DMS114 treated with DMSO at 0.1 percent for 48 hours (cell line): Measurements from ENCODE around the gene COTL1.
"Not testable (repeated sequence)": the region's sequence is repeated elsewhere in the genome, so short reads cannot be mapped to it uniquely, and the experiment has no call there.

ENCODE experiments used
- DNase-seq: peaks from one replicate; lab custom pipeline; 2025; ENCODE audit not compliant: unreplicated experiment; lab: John Stamatoyannopoulos, UW

Gene COTL1

DNA sequence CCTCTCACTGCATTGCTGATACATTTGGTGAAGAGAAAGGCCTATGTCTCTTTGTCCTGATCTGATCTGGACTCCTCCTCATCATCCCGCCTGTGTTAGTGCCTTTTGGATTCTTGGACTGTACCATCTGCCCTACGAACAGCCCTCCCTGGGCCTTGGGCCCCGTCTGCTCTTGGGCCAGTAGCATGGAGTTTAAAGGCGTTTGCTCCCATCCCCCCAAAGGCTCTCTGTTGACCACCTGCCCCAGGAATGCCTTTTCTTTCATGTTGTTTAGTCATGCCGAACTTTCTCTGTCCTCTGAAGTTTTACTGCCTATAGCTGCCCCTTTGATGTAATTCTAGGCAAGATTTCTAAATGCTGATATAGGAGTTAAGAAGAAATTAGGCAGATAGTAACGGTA lies 82.5 kb downstream of the COTL1 start:
- no peak for DNase-seq

DNA sequence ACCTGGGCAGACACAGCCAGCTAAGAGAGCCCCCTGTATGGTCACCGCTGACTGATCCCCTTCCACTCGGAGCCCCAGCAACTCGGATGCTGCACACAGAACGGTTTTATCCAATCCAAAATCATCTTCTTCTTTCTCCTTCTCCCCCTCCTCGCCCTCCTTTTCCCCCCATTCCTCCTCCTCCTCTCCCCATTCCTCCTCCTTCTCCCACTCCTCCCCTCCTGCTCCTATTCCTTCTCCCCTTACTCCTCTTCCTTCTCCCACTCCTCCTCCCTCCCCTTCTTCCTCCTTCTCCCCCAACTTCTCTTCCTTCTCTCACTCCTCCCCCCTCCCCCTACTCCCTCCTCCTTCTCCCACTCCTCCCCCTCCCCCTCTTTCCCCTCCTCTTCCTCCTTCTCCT lies 83.1 kb downstream of the COTL1 start:
- no peak for DNase-seq

DNA sequence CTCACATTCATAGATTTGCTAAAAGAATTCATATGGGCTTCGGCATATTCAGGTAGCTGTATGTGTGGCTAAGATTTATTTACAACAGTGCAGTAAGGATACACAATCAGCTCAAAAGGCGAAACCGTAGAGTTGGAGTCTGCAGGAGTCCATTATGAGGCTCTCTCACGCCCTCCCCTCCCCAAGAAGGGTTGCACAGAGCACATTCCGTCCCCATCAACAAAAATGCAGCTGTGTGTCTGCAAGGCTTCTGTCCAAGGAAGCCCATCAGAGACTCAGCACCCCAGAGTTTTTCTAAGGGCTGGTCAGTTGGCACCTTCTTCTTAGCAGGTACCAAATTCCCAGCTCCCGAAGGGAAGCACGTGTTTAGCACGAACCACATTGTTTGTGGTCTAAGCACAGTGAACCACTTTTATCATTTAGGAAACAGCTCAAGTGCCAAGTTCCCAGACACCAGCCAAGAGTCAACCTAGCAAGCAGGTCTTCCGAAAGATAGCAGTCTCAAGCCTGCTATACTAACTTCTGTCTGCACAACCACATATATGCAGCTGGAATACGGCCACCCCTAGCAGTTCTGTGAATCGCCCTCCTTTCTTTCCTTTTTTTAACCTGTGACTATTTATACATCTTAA lies 84.9 kb downstream of the COTL1 start:
- peak; percentile 41 for DNase-seq

DNA sequence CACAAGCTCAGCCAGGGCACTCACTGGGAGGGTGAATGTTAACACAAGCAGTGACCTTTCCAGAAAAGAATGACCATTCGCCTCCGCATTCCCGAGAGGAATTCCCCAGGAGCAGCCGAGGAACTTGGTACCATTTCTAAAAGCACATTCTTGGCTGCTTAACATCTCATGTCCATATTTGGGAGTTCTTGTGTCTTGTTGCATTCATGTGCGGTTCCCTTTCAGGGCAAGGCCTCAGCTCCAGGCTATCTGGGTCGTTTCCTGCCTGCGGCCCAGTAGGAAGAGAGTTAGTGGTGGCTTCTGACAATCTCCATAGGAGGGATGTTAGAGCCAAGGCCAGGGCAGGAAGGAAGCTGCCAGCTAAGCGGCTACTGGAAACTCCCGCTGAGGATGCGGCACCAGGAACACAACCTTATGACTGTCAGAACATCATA lies 85.6 kb downstream of the COTL1 start:
- peak; percentile 84 for DNase-seq

DNA sequence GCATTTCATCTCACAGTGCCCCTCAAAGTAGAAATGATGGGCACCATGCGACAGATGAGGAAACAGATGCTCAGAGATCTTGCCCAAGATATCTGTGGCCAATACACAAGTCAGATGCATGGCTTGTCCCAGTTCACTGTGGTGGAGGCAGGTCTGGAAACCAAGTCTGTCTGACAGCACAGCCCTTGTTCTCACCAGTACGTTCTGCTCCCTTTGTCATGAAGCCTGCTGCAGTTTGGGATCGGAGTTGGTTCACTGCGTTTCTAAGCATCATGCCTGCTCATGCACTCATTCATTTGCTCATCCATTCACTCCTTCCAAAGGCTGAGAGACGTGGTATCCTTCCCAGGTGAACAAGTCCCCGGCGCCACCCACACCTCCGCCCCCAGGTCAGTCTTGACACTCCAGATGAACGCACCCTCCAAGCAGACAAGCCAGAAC lies 86.2 kb downstream of the COTL1 start:
- DNase-seq, result no peak

DNA sequence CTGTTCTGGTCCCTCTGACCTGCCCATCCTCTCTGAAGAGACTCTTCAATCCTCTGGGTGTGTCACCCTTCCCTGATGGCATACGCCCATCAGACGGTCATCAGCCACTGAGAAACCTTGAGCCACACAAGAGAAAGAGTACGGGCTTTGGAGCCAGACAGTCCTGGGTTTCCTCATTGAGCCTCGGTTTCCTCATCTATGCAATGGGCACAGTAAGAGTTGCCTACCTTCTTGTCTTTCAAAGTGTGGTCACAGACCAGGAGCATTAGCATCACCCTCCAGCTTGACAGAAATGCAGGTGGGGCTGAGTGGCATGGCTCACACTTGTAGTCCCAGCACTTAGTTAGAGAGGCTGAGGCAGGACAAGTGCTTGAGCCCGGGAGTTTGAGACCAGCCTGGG lies 87.3 kb downstream of the COTL1 start:
- no peak for DNase-seq

DNA sequence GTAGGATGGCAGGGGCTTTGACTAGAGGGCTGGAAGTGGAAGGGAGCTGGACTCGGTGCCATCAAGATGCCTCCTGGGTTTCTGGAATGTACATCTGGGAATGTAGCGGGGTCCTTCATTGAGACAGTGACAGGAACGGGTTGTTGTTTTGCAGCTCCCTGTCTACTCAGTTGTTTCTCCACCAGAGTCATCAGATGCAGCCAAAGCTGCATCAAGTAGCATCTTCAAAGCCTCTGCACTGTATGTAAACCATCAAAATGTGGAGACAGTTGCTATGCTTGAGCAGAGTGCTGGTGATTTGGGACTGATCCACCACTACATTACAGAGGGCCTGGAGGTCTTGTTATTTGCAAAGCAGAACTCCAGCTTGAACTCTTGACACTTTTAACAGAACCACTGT lies 88.3 kb downstream of the COTL1 start:
- no peak for DNase-seq

DNA sequence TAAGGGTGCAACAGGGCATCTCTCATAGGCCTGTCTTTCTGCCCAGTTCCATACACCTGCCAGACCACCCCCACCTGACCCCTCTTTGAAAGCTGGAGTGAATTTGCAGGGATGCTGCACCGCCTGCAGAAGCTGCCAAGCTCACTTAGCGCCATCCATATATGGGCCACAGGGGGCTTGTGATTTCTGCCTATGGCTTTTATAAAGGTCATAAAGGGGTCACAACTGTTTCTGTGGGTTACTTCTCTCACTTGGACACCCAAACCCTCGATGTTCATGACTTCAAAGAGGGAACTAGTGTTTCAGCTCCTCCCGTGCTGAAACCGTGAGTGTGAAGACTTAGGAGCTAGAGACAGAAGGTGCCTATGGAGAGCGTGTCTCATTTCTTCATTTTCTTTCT lies 89.6 kb downstream of the COTL1 start:
- DNase-seq, result no peak

DNA sequence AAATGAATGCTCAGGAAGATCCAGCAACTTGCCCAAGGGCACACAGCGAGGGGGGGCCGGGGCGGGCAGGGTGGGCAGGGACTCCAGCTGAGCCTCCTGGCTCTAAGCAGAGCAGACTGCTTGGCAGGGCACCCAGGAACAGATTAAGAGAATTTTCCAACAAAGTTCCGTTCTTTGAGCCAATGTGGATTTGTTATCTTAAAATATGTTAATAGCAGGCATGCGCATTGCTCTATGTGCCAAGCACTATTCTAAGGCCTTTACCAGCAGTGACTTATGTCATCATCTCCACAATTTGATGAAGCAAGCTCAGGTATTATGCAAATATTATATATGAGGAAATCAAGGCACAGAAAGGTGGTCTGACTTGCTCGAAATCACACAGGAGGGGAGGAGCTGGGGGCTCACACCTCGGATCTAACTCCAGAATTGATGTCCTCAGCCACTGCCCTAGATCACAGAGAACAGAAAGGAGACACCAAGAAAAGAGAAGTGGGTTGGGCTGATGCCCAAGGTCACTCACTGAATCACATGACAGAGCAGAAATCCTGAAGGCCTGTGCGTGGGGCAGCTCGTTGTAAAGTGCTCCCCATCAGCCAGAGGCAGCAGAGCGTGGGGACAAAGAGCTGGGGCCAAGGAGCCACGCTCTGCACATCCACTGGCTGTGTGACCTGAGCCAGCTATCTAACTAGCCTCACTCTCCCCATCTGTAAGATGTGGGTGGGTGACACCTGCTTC lies 90.2 kb downstream of the COTL1 start:
- DNase-seq, result no peak

DNA sequence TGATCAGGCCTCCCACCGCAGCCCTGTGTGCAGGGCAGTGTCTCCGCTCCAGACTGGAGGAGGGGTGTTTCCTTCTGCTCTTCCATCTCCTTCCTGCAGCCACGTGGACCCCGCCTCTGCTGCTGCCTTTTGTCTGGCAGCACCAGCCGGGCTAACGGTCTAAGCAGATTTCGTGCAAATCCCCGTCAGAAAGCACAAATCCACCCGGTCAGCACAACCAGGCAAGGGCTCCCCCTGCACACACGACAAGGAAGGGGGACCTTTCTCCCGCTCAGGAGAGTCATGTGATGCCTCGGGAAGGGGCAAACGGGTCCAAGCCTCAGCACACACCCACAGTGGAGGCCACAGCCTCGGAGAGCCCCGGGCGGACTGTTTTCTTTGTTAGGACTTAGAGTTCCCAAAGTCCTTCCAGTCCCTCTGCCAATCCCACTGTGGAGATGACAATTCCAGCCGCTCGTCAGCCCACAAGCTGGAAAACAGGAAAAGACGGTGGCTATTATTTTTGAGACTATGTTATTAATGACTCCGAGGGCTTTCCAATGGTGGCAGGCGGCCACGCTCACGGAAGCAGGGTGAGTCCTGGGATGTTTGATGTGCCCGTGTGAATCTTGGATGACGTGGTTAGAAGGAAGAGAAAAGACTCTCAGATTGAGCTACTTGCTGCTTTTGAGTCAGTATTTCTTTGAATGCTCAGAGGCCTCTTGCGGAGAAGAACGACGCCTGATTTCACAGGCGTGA lies 90.9 kb downstream of the COTL1 start:
- no peak for DNase-seq

DNA sequence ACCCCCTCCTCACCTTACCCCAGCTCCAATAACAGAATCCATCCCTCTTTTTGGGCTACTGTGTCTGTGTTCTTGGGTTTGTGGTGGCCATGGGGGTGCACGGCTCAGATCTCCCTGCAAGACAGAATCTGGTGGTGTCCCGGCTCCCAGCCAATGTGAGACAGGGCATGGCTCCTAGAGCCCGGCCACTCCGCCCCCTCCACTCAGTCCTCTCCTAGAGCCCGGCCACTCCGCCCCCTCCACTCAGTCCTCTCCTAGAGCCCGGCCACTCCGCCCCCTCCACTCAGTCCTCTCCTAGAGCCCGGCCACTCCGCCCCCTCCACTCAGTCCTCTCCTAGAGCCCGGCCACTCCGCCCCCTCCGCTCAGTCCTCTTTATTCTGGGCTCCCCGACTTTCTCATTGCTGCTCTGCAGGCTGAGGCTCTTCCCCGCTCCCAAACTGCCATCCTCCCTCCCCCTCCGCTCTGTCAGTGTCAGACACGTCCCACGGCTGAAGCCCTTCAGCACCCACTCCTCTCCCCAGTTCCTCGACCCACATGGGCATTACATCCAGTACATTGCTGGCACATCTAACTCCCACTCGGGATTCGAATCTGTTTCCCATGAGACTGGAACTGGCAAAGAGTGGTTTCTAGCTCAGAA lies 92.8 kb downstream of the COTL1 start:
- DNase-seq, result not testable (repeated sequence)

DNA sequence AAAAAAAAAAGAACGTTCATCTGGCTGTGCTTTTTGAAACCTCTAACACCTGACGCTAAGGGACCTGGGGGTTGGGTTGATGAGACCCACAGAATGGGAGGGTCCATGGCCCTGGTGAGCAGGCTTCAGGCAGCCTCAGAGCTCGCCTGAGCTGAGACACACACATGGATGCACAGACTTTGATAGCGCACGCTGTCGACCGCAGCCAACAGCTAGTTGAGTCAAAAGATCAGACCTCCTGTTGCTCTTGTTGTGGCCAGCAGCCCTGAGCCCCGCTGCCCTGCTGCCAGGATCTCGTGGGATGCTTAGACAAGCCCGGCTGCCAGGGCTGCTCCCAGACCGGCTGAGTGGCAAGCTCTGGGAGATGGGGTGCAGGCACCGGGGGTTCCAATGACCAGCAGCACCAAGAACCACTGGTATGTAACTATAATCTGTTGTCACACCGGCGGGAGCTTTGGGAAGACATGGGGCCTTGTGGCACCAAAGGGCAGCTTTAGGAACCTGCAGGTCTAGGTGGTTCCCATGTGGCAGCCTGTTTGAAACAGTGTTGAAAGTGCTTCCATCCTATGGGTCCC lies 93.4 kb downstream of the COTL1 start:
- DNase-seq, result no peak

DNA sequence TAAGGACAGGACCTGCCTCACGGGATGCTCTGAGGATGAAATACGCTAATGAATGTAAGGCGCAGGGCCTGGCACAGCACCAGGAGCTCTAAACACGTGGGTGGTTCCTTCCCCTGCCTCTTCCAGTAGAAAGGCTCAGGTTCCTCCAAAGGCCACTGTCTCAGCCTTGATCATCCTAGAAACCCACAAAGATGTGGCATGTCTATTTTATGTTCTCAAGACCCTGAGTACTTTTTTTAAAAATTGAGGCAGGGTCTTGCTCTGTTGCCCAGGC lies 96.4 kb downstream of the COTL1 start:
- no peak for DNase-seq

DNA sequence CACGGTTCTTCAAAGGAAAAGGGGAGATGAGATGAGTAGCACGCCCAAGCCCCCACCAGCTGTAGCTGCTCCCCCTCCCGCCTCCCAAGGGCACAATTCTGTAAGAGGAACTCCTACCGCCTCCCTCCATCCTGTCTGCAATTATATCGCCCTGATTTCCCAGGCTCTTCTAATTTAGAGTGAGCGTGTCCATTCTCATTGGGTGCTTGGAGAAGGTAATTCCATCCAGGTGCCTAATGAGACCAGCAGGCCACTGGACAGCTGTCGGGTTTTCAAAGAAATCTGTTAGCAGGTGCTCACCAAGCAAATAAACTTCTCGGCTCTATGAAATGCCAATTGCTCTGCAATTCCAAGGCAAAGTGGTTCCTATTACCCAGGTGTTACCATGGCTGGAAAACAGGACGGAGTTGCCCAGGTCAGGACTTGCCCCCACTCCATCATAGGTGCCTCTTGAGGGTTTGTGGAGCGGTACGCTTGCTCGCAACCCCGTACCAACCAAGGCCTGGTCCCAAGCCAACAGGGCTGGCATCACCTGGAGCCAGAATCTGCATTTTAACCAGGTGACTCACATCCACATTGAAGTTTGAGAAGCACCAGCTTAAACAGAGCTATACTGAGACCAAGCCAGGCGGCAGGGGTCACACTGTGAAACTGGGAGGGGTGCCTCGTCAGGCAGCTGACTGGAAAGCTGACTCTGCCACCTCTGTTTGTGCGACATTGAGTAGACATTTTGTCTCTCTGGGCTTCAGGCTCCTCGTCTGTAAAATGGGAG lies 97.0 kb downstream of the COTL1 start:
- DNase-seq, result no peak

DNA sequence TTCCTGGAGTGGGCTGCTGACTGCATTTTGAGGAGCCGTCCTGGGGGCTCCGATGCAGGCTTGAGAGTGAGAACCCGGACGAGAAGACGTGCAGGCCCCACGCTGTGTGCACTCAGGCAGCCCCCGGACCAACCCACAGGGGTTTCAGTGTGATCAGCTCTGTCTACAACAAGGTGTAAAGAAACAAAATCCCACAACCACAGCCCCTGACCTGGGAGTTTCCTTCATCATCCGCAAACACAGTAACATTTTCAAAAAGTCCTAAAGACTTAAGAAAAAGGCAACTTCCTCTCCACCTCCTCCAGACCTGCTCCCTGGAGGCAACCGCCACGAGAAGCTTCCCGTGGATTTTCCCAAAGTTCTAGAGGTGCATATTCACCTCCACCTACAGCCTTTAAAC lies 98.0 kb downstream of the COTL1 start:
- no peak for DNase-seq

DNA sequence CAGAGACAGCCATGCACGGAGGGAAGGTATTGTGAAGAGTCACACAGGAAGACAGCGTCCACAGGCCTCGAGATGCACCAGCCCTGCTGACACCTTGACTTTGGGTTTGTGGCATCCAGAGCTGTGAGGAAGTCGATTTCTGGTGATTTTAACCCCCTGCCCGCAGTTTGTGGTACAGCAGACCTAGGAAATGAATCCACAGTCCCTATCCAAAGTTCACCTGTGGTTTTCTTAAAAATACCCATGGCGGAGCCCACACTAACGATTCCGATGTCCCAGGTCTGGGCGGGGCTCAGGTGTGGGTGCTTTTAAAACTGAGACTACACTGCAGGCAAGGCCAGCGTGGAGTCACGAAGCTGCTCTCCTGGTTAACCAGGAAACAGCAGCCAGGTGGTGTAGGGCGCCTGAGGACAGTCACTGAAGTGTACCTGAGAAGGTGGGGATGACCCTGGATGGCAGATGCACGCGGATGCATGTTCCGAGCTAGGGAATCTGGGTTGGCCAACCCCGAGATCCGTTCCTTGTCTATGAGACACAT lies 99.0 kb downstream of the COTL1 start:
- no peak for DNase-seq

DNA sequence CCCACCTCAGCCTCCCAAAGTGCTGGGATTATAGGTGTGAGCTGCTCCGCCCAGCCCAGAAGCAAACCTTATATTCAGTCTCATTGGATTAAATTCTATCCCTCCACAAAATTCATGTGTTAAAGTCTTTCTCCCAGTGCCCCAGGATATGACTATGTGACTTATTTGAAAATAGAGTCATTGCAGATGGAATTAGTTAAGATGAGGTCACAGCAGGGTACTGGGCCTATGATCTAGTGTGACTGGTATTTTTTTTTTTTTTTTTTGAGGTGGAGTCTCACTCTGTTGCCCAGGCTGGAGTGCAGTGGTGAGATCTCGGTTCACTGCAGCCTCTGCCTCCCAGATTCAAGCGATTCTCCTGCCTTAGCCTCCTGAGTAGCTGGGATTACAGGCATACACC lies 99.7 kb downstream of the COTL1 start:
- DNase-seq, result not testable (repeated sequence)

DNA sequence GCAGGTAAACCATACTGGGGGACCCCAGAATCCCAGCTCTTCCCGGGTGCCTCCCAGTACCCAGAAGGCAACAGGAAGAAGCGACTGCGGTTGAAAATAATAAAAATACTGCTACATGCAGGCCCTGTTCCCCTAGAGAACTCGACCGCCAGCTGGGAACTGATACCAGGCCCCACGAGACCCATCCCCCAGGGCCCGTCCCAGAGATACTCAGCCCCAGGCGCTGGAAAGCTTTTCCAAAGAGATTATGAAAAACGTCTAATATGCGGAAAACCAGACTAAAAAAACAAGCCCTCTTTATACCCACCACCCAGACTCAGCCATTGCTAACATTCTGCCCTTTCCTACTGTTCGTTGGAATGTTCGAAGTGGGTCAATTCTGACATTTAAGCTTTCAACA lies 100.5 kb downstream of the COTL1 start:
- no peak for DNase-seq
